WTC11 (cell line): ENCODE results near the gene DCHS2. TPM values are rescaled to one million over a fixed set of nuclear protein-coding genes. Genes with fewer than 3 reads are reported as not detected.
A peak's percentile ranks its signal among the peaks of the same experiment; 100 is the strongest.

ENCODE experiments used
- ATAC-seq: fragments of 200-7000 bp; cut with Tn5 transposase; 2 replicates; pipeline ENCODE4 v1.10.0; 2021; ENCODE audit warnings: mild to moderate bottlenecking, moderate library complexity
- CTCF ChIA-PET: fragments of 300-600 bp; sonication (Branson Sonifier 250); formaldehyde crosslinking; loops from one replicate; lab custom pipeline; 2021; ENCODE audit warnings: antibody characterized with exemption; lab: Charles Lee
- POLR2A ChIA-PET: fragments of 350-600 bp; sonication (Branson Sonifier 250); formaldehyde crosslinking; loops from one replicate; lab custom pipeline; 2021; ENCODE audit warnings: antibody characterized with exemption; lab: Charles Lee
- DNase-seq: peaks from one replicate; pipeline ENCODE4 v3.0.0; 2021; ENCODE audit warnings: low spot score
- H3K27ac Mint-ChIP-seq: 2 replicates; pipeline ENCODE4 v1.8.0; 2021; ENCODE audit warnings: mixed read lengths
- H3K27me3 Mint-ChIP-seq: 2 replicates; pipeline ENCODE4 v1.8.0; 2021; ENCODE audit warnings: low read depth, mild to moderate bottlenecking, moderate library complexity, mixed read lengths
- H3K36me3 Mint-ChIP-seq: 2 replicates; pipeline ENCODE4 v1.8.0; 2021; ENCODE audit warnings: mixed read lengths
- H3K4me1 Mint-ChIP-seq: 2 replicates; pipeline ENCODE4 v1.8.0; 2022; ENCODE audit warnings: mixed read lengths
- H3K4me3 Mint-ChIP-seq: 2 replicates; pipeline ENCODE4 v1.8.0; 2021; ENCODE audit warnings: mild to moderate bottlenecking, moderate library complexity, mixed read lengths
- H3K9me3 Mint-ChIP-seq: 2 replicates; pipeline ENCODE4 v1.8.0; 2021; ENCODE audit warnings: mixed read lengths
- ATF1 ChIP-seq: sonication (generic); formaldehyde crosslinking; IDR thresholded peaks from 2 replicates; pipeline ENCODE4 v1.8.1; 2023; ENCODE audit warnings: mild to moderate bottlenecking, moderate library complexity, missing genetic modification reagents
- ELF4 ChIP-seq: sonication (generic); formaldehyde crosslinking; IDR thresholded peaks from 2 replicates; pipeline ENCODE4 v1.8.1; 2022; ENCODE audit warnings: low read depth, mild to moderate bottlenecking, moderate library complexity, missing genetic modification reagents
- ESRRA ChIP-seq: sonication (generic); formaldehyde crosslinking; IDR thresholded peaks from 2 replicates; pipeline ENCODE4 v1.8.1; 2022; ENCODE audit warnings: mild to moderate bottlenecking, missing genetic modification reagents, borderline replicate concordance
- JUN ChIP-seq: sonication (generic); formaldehyde crosslinking; IDR thresholded peaks from 2 replicates; pipeline ENCODE4 v1.8.0; 2023; ENCODE audit warnings: mild to moderate bottlenecking, missing genetic modification reagents
- PRDM15 ChIP-seq: sonication (generic); formaldehyde crosslinking; IDR thresholded peaks from 2 replicates; pipeline ENCODE4 v1.8.0; 2022; ENCODE audit warnings: missing genetic modification reagents
- RELA ChIP-seq: sonication (generic); formaldehyde crosslinking; IDR thresholded peaks from 2 replicates; pipeline ENCODE4 v1.8.1; 2022; ENCODE audit warnings: missing genetic modification reagents, mild to moderate bottlenecking, borderline replicate concordance
- SOX15 ChIP-seq: fragments of 250-450 bp; sonication (Bioruptor Pico); IDR thresholded peaks from 2 replicates; pipeline ENCODE4 v1.9.0; 2021; ENCODE audit warnings: mild to moderate bottlenecking
- USF2 ChIP-seq: sonication (generic); formaldehyde crosslinking; IDR thresholded peaks from 2 replicates; pipeline ENCODE4 v1.8.1; 2023; ENCODE audit warnings: mild to moderate bottlenecking, missing genetic modification reagents, moderate library complexity
- ZNF121 ChIP-seq: sonication (generic); formaldehyde crosslinking; IDR thresholded peaks from 2 replicates; pipeline ENCODE4 v1.8.0; 2023; ENCODE audit warnings: missing genetic modification reagents
- ZNF138 ChIP-seq: sonication (generic); formaldehyde crosslinking; conservative IDR thresholded peaks from 2 replicates; pipeline ENCODE4 v1.8.1; 2022; ENCODE audit warnings: mild to moderate bottlenecking, moderate library complexity, missing genetic modification reagents
- ZNF232 ChIP-seq: sonication (generic); formaldehyde crosslinking; IDR thresholded peaks from 2 replicates; pipeline ENCODE4 v1.8.0; 2022; ENCODE audit warnings: mild to moderate bottlenecking, missing genetic modification reagents
- ZNF263 ChIP-seq: sonication (generic); formaldehyde crosslinking; IDR thresholded peaks from 2 replicates; pipeline ENCODE4 v1.8.1; 2022; ENCODE audit warnings: low read depth, mild to moderate bottlenecking, moderate library complexity, missing genetic modification reagents
- ZNF396 ChIP-seq: fragments of 250-450 bp; sonication (Bioruptor Pico); IDR thresholded peaks from 2 replicates; pipeline ENCODE4 v1.8.0; 2021; ENCODE audit warnings: mild to moderate bottlenecking, moderate library complexity, borderline replicate concordance
- ZNF416 ChIP-seq: fragments of 250-450 bp; sonication (Bioruptor Pico); IDR thresholded peaks from 2 replicates; pipeline ENCODE4 v1.9.0; 2021; ENCODE audit warnings: mild to moderate bottlenecking, inconsistent platforms
- ZNF425 ChIP-seq: fragments of 250-450 bp; sonication (Bioruptor Pico); conservative IDR thresholded peaks from 2 replicates; pipeline ENCODE4 v1.9.0; 2021; ENCODE audit warnings: mild to moderate bottlenecking
- ZSCAN18 ChIP-seq: fragments of 250-450 bp; sonication (Bioruptor Pico); IDR thresholded peaks from 2 replicates; pipeline ENCODE4 v2.1.2; 2022; ENCODE audit warnings: mild to moderate bottlenecking, moderate library complexity
- total RNA-seq: library from RNA; stranded (reverse); gene quantifications from 3 replicates; pipeline ENCODE4 v1.2.3, GENCODE V29; 2021
- TF ChIP-seq, protein P1 (sequence below): sonication (generic); formaldehyde crosslinking; conservative IDR thresholded peaks from 2 replicates; pipeline ENCODE4 v1.8.1; 2023; ENCODE audit warnings: mild to moderate bottlenecking, low read depth, missing genetic modification reagents, moderate library complexity
- TF ChIP-seq, protein P2 (sequence below): sonication (generic); formaldehyde crosslinking; IDR thresholded peaks from 2 replicates; pipeline ENCODE4 v1.8.1; 2022; ENCODE audit warnings: low read depth, mild to moderate bottlenecking, moderate library complexity, missing genetic modification reagents, borderline replicate concordance
- TF ChIP-seq, protein P3 (sequence below): fragments of 250-450 bp; sonication (Bioruptor Pico); IDR thresholded peaks from 2 replicates; pipeline ENCODE4 v1.8.0; 2021; ENCODE audit warnings: mild to moderate bottlenecking
- TF ChIP-seq, protein P4 (sequence below): fragments of 250-450 bp; sonication (Bioruptor Pico); IDR thresholded peaks from 2 replicates; pipeline ENCODE4 v1.9.0; 2021; ENCODE audit warnings: moderate library complexity, mild to moderate bottlenecking, inconsistent platforms, borderline replicate concordance

The DCHS2 gene
- total RNA-seq, 1 experiment from 2014 or later: 1.3 TPM

DNA sequence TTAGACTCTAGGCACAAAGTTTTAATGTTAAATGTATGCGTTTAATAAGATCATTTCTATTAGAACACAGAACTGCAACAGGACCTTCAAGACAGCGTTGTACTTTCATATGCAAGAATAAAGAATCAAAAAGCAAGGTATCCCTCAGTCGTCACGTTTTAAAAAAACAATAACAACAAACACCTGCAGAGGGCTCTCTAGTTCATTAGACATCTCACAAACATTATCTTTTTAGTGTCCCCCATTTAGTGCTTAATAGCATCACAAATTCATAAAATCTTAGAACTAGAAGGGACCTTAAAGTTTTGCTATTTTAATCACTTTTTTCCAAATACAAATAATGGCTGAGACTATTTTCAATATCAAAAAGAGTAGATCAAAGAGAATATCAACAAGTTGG, 236.6 kb downstream of the DCHS2 start:
- Mint-ChIP-seq H3K4me1 (peaks cover 3% of the 10 kb centered on the region; the same call in 1 of the 2 replicates), H3K4me3 (no peak overlapping the region), H3K9me3 (no peaks in the 10 kb centered on the region), H3K27ac (no peak overlapping the region), H3K36me3 (no peaks in the 10 kb centered on the region), H3K27me3 (no peaks in the 10 kb centered on the region)
- POLR2A ChIA-PET: no interaction called here
- TF ChIP-seq ATF1 (CRISPR knock-in tag): no peak
- TF ChIP-seq USF2 (CRISPR knock-in tag): no peak
- no peak for TF ChIP-seq ZNF396 (CRISPR knock-in tag)
- TF ChIP-seq, protein P1, sequence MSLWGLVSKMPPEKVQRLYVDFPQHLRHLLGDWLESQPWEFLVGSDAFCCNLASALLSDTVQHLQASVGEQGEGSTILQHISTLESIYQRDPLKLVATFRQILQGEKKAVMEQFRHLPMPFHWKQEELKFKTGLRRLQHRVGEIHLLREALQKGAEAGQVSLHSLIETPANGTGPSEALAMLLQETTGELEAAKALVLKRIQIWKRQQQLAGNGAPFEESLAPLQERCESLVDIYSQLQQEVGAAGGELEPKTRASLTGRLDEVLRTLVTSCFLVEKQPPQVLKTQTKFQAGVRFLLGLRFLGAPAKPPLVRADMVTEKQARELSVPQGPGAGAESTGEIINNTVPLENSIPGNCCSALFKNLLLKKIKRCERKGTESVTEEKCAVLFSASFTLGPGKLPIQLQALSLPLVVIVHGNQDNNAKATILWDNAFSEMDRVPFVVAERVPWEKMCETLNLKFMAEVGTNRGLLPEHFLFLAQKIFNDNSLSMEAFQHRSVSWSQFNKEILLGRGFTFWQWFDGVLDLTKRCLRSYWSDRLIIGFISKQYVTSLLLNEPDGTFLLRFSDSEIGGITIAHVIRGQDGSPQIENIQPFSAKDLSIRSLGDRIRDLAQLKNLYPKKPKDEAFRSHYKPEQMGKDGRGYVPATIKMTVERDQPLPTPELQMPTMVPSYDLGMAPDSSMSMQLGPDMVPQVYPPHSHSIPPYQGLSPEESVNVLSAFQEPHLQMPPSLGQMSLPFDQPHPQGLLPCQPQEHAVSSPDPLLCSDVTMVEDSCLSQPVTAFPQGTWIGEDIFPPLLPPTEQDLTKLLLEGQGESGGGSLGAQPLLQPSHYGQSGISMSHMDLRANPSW (CRISPR knock-in tag): no peak
- no peak for TF ChIP-seq JUN (CRISPR knock-in tag)
- TF ChIP-seq ZNF232 (CRISPR knock-in tag): no peak
- TF ChIP-seq ZNF416 (CRISPR knock-in tag): no peak
- TF ChIP-seq ZNF425 (CRISPR knock-in tag): no peak
- TF ChIP-seq, protein P2, sequence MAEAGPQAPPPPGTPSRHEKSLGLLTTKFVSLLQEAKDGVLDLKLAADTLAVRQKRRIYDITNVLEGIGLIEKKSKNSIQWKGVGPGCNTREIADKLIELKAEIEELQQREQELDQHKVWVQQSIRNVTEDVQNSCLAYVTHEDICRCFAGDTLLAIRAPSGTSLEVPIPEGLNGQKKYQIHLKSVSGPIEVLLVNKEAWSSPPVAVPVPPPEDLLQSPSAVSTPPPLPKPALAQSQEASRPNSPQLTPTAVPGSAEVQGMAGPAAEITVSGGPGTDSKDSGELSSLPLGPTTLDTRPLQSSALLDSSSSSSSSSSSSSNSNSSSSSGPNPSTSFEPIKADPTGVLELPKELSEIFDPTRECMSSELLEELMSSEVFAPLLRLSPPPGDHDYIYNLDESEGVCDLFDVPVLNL (CRISPR knock-in tag): no peak
- no peak for TF ChIP-seq ESRRA
- no peak for TF ChIP-seq ZNF263
- TF ChIP-seq, protein P3, sequence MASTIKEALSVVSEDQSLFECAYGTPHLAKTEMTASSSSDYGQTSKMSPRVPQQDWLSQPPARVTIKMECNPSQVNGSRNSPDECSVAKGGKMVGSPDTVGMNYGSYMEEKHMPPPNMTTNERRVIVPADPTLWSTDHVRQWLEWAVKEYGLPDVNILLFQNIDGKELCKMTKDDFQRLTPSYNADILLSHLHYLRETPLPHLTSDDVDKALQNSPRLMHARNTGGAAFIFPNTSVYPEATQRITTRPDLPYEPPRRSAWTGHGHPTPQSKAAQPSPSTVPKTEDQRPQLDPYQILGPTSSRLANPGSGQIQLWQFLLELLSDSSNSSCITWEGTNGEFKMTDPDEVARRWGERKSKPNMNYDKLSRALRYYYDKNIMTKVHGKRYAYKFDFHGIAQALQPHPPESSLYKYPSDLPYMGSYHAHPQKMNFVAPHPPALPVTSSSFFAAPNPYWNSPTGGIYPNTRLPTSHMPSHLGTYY (CRISPR knock-in tag): no peak
- DNase-seq (no peak), ATAC-seq (no peak)
- CTCF ChIA-PET: no interaction called here

- H3K27me3 Mint-ChIP-seq: no peaks in the 10 kb centered on the region
- peak; percentile 10 for DNase-seq
- ChIA-PET CTCF (no interaction called here), POLR2A (no interaction called here)
- H3K9me3 Mint-ChIP-seq: no peaks in the 10 kb centered on the region
- no peak overlapping the region for H3K4me3 Mint-ChIP-seq
- H3K27ac Mint-ChIP-seq: no peak overlapping the region; the same call in 1 of the 2 replicates
- ATAC-seq: peak; percentile 63
- no peaks in the 10 kb centered on the region for H3K36me3 Mint-ChIP-seq
- H3K4me1 Mint-ChIP-seq: peaks cover 13% of the 10 kb centered on the region
- no peak for TF ChIP-seq ZSCAN18 (CRISPR knock-in tag)
- TF ChIP-seq ELF4: no peak
- TF ChIP-seq ZNF138: no peak
- TF ChIP-seq, protein P4, sequence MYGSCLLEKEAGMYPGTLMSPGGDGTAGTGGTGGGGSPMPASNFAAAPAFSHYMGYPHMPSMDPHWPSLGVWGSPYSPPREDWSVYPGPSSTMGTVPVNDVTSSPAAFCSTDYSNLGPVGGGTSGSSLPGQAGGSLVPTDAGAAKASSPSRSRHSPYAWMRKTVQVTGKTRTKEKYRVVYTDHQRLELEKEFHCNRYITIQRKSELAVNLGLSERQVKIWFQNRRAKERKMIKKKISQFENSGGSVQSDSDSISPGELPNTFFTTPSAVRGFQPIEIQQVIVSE: no peak
- TF ChIP-seq SOX15 (CRISPR knock-in tag): no peak
- no peak for TF ChIP-seq RELA (CRISPR knock-in tag)
- no peak for TF ChIP-seq ZNF121 (CRISPR knock-in tag)
- no peak for TF ChIP-seq PRDM15 (CRISPR knock-in tag)
These were observed 257.0 kb downstream of the DCHS2 start for GRCh38 chr4:154234576-154234975.
